NCI-H526 treated with DMSO at 0.1 percent for 48 hours (cell line): Measurements from ENCODE around the gene ZSWIM4.

Experiments
- DNase-seq: peaks from one replicate; lab custom pipeline; 2025; lab: John Stamatoyannopoulos, UW

ZSWIM4 gene

GRCh38 chr19:13835791-13836723 lies 40.8 kb downstream of the ZSWIM4 start:
- no peak for DNase-seq

DNA sequence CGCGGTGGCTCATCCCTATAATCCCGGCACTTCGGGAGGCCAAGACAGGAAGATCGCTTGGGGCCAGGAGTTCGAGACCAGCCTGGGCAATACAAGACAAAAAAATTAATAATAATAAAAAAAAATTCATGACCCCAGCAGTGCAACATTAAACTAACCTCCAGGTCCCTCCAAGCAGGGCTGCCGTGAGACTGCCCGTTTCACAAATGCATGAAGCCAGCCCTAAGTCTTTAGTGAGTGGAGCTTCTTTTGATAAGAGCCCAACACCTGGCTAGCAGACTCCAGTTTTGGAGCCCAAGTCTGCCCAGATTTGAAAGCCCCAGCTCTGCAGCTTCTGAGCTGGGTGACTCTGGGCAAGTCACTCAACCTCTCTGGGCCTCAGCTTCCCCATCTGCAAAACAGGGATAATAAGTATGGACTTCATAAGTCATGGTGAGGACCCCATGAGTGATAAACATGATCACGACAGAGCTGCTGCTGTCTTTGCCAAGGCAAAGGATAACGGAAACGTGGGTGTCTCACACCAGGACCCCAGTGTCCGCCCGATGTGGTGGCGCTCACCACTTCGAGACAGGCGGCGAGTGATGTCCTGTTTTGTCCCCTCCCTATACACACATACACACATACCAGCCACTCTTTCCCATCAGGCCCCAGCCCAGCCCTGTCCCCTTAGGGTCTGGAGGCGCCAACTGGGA lies 43.3 kb downstream of the ZSWIM4 start:
- DNase-seq, result no peak

- no peak for DNase-seq
These were observed 44.1 kb downstream of the ZSWIM4 start for GRCh38 chr19:13839130-13839937.

GRCh38 chr19:13839938-13840304 lies 44.7 kb downstream of the ZSWIM4 start:
- DNase-seq, result no peak

- no peak for DNase-seq
These were observed 45.3 kb downstream of the ZSWIM4 start for GRCh38 chr19:13840305-13841085.

DNA sequence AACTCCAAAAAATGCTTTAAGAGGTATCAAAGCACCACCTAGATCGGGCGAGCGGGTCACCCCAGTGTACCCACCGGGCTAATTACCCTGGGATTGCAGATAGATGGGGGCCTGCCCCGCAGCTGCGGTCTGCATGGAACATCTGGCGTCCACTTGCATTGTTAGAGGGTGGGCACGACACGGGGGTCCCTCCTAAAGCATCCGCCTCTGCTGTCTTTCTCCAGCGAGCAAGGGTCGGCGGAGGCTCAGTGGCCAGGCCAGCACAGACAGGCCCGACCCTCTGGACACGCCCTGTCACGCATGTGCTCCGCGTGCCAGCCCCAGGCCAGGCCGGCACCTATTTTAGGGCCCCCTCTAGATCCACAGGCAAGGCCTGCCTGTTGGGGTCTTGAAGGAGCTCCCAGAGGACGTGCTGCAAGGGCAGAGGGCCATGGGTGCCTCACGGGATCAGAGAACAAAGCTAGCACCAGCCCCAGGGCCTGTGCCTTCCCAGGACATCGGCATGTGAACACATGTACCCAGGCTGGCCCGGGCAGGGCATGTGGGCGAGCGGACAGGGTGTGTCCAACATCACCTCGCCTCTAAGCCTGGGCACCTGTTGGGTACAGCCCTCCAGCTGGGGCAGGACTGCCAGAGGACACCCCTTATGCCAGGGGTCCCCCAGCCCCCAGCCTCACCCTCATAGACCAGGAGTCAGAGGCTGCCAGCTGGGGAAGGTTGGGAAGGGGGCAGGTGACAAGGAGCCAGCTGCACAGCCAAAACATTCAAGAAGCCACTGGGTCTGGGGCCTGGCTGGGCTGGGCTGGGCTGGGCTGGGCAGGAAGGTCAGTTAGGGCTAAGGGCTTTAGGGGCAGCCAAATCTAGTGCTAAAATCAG lies 46.1 kb downstream of the ZSWIM4 start:
- DNase-seq, result no peak

DNA sequence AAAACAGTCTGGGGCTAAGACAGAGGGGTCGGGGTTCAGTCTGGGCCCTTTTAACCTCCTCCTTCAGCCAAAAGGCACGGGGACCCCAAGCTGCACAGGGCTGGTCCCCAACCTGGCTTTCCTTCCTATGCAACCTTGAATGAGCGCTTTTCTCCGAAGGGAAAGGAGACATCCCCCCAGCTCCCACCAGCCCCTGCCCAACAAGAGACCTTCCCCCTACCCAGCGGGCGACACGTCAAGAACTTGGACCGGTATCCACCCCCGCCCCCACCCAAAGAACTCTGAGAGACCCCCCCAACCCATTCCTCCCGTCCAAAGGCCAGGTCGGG lies 46.7 kb downstream of the ZSWIM4 start:
- no peak for DNase-seq

GRCh38 chr19:13842291-13843103 lies 47.3 kb downstream of the ZSWIM4 start:
- no peak for DNase-seq

DNA sequence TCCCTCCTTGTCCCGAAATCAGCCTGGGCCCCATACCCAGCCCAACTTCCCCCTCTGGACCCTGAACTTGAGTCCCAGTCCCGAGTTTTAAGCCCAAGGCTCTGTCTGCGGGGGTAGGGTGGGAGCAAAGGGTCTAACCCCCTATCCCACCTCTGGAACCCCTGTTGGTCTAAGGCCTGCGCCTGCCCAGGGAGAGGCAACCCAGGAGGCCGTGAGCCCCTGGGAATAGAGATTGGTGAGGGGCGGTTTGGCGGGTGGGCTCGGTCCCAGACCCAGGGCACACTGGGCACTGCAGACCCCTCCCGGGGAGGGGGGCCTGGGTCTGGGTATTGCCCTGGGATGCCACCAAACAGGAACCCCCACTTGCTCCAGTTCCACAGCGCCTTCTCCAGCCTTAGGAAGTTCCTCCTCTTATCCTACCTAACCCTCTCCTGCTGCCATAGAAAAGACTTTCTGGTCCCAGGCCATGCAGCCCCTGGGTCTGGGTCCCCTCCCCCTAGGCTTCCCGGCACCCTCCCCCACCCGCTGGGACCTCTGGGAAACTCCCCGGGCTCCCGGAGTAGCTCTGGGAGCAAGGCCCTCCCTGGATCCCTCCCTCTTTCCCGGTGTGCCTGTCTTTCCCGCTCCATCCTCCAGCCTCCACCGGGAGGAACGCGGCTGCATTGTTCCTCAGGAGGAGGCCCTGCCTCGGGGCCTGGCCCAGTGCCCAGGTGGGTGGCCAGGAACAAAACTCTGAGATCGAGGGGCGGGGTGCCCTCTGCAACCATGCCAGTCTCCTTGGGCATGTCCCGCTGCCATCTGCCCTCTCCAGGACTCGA lies 48.1 kb downstream of the ZSWIM4 start:
- no peak for DNase-seq

DNA sequence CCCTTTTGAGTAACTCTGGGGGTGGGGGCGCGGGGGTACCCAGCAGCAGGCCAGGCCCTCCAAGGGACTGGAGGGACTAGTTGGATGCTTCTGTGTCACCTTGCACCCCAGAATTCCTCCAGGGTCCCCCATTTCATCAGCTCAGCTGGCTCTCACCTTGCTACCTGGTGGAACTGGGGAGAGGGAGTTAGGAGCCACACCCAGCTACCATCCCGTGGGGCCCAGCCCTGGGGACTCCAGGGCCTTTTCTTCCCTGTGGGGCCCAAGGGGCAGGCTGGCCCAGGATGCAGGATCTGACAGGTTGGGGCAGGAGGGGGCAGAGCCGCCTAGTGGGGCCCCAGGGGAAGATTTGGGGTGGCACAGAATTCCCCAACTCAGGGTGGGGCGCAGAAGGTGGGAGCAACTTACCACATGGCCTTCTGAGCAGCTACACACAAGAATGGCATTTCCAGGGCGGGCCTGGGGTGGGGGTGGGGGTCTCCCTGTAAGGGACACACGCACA lies 48.9 kb downstream of the ZSWIM4 start:
- no peak for DNase-seq

DNA sequence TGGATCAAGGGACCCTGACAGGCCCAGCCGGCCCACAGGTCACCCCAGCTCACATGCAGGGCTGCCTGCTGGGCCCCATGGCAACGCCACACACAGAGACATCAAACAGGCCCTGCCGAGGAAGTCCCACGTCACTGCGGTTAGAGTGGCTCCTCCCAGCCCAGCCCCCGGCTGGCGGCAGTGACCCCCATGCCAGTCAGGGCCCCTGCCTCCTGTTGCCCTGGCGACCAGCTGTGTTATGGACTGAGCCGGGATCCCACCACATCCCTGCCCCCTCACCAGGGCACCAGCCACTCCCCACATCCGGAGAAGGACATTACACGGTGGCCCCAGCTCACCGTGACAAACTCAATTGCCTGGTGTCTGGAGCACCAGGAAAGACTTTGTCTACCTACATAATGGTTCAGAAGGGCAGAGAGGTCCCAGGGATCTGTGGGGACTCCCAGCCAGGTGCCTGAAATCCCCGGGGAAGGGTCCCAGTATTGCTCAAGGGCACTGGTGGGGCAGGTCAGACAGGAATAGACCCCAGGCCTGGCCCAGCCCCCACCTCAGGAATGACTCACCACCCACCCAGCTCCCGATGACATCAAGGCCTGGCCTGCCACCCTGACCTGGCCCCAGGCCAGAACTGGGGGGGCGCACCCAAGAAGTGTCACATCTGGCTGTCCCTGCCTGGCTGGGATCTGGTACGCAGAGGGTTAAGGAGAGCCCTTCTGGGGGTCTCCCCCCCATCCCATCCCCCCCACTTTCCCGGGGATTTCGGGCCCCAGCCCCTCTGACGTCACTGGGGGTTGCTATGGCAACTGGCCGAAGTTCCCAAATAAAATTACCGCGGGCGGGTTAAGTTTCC lies 51.5 kb downstream of the ZSWIM4 start:
- DNase-seq, result no peak

DNA sequence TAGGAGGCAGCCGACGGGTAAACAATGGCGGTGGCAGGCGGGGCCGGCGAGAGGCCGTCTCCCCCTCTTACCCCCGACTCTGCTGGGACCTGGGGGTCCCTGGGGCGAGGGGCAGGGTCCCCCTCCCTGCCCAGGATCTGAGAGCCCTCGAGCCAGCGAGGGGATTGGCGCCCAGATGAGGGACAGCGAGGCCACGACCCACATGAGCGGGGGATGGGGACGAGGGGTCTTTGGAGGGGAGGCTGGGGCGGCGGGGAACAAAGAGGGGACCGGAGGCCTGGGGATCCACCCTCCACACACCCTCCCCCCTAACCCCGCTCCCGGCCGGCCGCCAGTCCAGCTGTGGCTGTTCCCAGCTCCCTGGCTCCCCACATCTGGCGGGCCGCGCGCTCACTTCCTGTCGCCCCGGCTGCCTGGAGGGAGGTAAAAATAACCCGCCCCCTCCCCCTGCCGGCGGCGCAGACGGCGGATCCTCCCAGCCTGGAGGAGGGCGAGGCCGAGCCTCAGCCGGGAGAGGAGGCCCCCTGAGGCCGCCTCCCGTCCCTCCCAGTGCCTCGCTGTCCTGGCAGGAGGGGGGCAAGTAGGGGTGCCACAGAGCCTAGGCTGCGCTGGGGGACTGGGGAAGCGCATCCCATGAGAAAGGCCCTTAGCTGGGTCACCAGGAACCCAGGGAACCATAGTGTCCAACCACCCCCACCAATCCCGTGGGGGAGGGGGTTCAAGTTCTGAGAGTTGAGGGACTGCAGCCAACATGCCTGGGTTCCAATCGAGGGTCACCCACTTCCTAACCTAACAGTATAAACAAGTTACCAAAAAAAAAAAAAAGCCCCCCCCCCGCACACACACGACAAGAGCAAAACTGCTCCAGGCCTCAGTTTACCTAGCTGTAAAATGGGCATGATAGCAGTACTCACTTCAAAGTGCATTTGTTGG lies 52.4 kb downstream of the ZSWIM4 start:
- DNase-seq, result no peak

GRCh38 chr19:13848340-13848677 lies 53.1 kb downstream of the ZSWIM4 start:
- no peak for DNase-seq

GRCh38 chr19:13848798-13849676 lies 53.8 kb downstream of the ZSWIM4 start:
- no peak for DNase-seq

- no peak for DNase-seq
These were observed 55.0 kb downstream of the ZSWIM4 start for GRCh38 chr19:13849991-13850909.
